GM10266 (cell line): Measurements from ENCODE around the gene EP300.
"Not testable (repeated sequence)": the region's sequence is repeated elsewhere in the genome, so short reads cannot be mapped to it uniquely, and the experiment has no call there.

ENCODE experiments used
- DNase-seq: peaks from one replicate; pipeline ENCODE4 v3.0.0; 2012; ENCODE audit errors: extremely low spot score
- CTCF ChIP-seq: IDR thresholded peaks from 2 replicates; pipeline ENCODE4 v1.5.1; 2012; ENCODE audit warnings: mild to moderate bottlenecking, low read depth; ENCODE audit not compliant: control insufficient read depth, insufficient read depth; ENCODE audit errors: missing control alignments

EP300 gene

GRCh38 chr22:41052661-41053490 lies 39.5 kb upstream of the EP300 start:
- DNase-seq, result no peak
- no peak for TF ChIP-seq CTCF

- no peak for TF ChIP-seq CTCF
- DNase-seq, result no peak
Measured at GRCh38 chr22:41057076-41057475, 35.3 kb upstream of the EP300 start.

- TF ChIP-seq CTCF, result no peak
- DNase-seq, result no peak
Measured at GRCh38 chr22:41062146-41062545, 30.2 kb upstream of the EP300 start.

- not testable (repeated sequence) for DNase-seq
Measured at GRCh38 chr22:41064326-41064725, 28.1 kb upstream of the EP300 start.

- DNase-seq, result not testable (repeated sequence)
Measured at GRCh38 chr22:41066341-41066740, 26.1 kb upstream of the EP300 start.

GRCh38 chr22:41067968-41068367 lies 24.4 kb upstream of the EP300 start:
- DNase-seq, result not testable (repeated sequence)

GRCh38 chr22:41070665-41071331 lies 21.6 kb upstream of the EP300 start:
- no peak for DNase-seq

GRCh38 chr22:41074061-41074460 lies 18.3 kb upstream of the EP300 start:
- no peak for TF ChIP-seq CTCF
- DNase-seq, result no peak

More at GRCh38 chr22:41070665-41071331, 21.6 kb upstream of the EP300 start:
- TF ChIP-seq CTCF, result no peak

GRCh38 chr22:41074466-41074865 lies 17.9 kb upstream of the EP300 start:
- no peak for TF ChIP-seq CTCF
- no peak for DNase-seq
